Neural progenitor cell (in vitro differentiated cells): ENCODE data around the gene SLC24A4. TPM values are rescaled to one million over a fixed set of nuclear protein-coding genes. Genes with fewer than 3 reads are reported as not detected.
A peak's percentile ranks its signal among the peaks of the same experiment; 100 is the strongest.

Experiments
- DNase-seq: peaks from one replicate; pipeline ENCODE4 v3.0.0-alpha.2; 2016; ENCODE audit warnings: low spot score
- H2AFZ ChIP-seq: fragments of 200-600 bp; sonication (generic); replicated peaks from 2 replicates; pipeline ENCODE4 v1.6.1; 2016; ENCODE audit warnings: antibody characterized with exemption
- H3F3A ChIP-seq: fragments of 200-600 bp; sonication (generic); 2 replicates; pipeline ENCODE4 v1.6.1; 2016; ENCODE audit warnings: antibody characterized with exemption, low read depth
- H3K27ac ChIP-seq: fragments of 200-600 bp; sonication (generic); 2 replicates; pipeline ENCODE4 v1.5.1; 2016; ENCODE audit warnings: mild to moderate bottlenecking
- H3K27me3 ChIP-seq: fragments of 200-600 bp; sonication (generic); 2 replicates; pipeline ENCODE4 v1.6.1; 2016; ENCODE audit warnings: mild to moderate bottlenecking, moderate library complexity
- H3K36me3 ChIP-seq: fragments of 200-600 bp; sonication (generic); 2 replicates; pipeline ENCODE4 v1.5.1; 2016
- H3K4me1 ChIP-seq: fragments of 200-600 bp; sonication (generic); 2 replicates; pipeline ENCODE4 v1.6.1; 2016; ENCODE audit warnings: mixed run types
- H3K4me2 ChIP-seq: fragments of 200-600 bp; sonication (generic); 2 replicates; pipeline ENCODE4 v1.6.1; 2016
- H3K4me3 ChIP-seq: fragments of 200-600 bp; sonication (generic); 2 replicates; pipeline ENCODE4 v1.5.1; 2016
- H3K79me2 ChIP-seq: fragments of 200-600 bp; sonication (generic); 2 replicates; pipeline ENCODE4 v1.6.1; 2016; ENCODE audit warnings: low read depth
- H3K9ac ChIP-seq: fragments of 200-600 bp; sonication (generic); 2 replicates; pipeline ENCODE4 v1.6.1; 2016
- H3K9me3 ChIP-seq: fragments of 200-600 bp; sonication (generic); 2 replicates; pipeline ENCODE4 v1.5.1; 2016; ENCODE audit warnings: low read depth
- H4K20me1 ChIP-seq: fragments of 200-600 bp; sonication (generic); 2 replicates; pipeline ENCODE4 v1.6.1; 2016; ENCODE audit warnings: low read depth
- H3K27ac Mint-ChIP-seq: 3 replicates; pipeline ENCODE4 v1.8.0; 2021; ENCODE audit warnings: mixed read lengths
- H3K27me3 Mint-ChIP-seq: 2 replicates; pipeline ENCODE4 v1.8.0; 2022; ENCODE audit warnings: low read depth, mild to moderate bottlenecking, inconsistent platforms, moderate library complexity, mixed read lengths; ENCODE audit not compliant: insufficient read depth
- H3K36me3 Mint-ChIP-seq: 3 replicates; pipeline ENCODE4 v1.8.0; 2021; ENCODE audit warnings: mixed read lengths
- H3K4me1 Mint-ChIP-seq: 3 replicates; pipeline ENCODE4 v1.8.0; 2021; ENCODE audit warnings: mixed read lengths
- H3K4me3 Mint-ChIP-seq: 3 replicates; pipeline ENCODE4 v1.8.0; 2021; ENCODE audit warnings: mild to moderate bottlenecking, moderate library complexity, mixed read lengths
- H3K9me3 Mint-ChIP-seq: 3 replicates; pipeline ENCODE4 v1.8.0; 2020; ENCODE audit warnings: mixed read lengths
- EZH2 ChIP-seq: fragments of 200-600 bp; sonication (generic); IDR thresholded peaks from 2 replicates; pipeline ENCODE4 v1.6.1; 2017; ENCODE audit warnings: antibody characterized with exemption, mild to moderate bottlenecking, moderate library complexity
- EZH2phosphoT487 ChIP-seq: fragments of 200-600 bp; sonication (generic); IDR thresholded peaks from 2 replicates; pipeline ENCODE4 v1.6.1; 2017; ENCODE audit warnings: antibody characterized with exemption
- total RNA-seq: library from RNA; depleted of rRNA; stranded (reverse); fragments of >200 nt; gene quantifications from 2 replicates; pipeline ENCODE4 v1.2.3, GENCODE V29; 2015; ENCODE audit warnings: low replicate concordance
- TF ChIP-seq, protein P1 (sequence below): fragments of 200-600 bp; sonication (generic); IDR thresholded peaks from 2 replicates; pipeline ENCODE4 v1.5.1; 2017; ENCODE audit warnings: antibody characterized with exemption, mild to moderate bottlenecking

SLC24A4 gene
- total RNA-seq, 1 donor from 2014 or later: 0.73 TPM

DNA sequence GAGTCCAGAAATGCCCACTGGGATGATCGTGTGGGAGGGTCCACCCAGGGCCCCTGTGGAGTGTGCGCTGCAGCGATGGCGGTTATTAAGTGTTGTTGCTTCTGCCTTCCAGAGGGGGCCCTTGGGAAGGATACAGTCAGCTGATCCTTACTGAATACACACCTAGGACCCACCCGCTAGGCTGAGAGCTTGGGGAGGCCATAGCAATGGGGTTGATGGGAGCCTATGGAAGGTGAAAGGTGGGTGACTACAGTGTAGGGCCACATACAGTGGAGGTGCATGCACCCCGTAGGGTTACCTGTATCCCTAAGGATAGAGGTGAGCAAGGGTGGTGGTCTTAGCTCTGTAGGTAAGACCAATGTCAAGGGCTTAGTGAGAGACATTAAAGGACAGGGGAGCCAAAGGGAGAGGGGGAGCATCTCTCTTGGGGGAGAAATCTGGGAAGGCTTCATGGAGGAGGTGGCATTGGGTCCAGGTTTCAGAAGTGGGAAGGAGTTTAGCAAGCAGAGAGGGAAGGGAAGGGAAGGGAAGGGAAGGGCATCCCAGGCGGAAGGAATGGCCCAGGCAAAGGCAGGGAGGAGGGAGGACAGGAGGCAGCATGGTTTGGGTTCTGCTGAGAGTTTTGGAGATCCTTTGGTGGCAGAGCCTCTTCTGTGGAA, 117.5 kb downstream of the SLC24A4 start:
- Mint-ChIP-seq H3K9me3 (peaks cover under 1% of the 10 kb centered on the region), H3K27ac (peak overlapping the region; percentile 82)

DNA sequence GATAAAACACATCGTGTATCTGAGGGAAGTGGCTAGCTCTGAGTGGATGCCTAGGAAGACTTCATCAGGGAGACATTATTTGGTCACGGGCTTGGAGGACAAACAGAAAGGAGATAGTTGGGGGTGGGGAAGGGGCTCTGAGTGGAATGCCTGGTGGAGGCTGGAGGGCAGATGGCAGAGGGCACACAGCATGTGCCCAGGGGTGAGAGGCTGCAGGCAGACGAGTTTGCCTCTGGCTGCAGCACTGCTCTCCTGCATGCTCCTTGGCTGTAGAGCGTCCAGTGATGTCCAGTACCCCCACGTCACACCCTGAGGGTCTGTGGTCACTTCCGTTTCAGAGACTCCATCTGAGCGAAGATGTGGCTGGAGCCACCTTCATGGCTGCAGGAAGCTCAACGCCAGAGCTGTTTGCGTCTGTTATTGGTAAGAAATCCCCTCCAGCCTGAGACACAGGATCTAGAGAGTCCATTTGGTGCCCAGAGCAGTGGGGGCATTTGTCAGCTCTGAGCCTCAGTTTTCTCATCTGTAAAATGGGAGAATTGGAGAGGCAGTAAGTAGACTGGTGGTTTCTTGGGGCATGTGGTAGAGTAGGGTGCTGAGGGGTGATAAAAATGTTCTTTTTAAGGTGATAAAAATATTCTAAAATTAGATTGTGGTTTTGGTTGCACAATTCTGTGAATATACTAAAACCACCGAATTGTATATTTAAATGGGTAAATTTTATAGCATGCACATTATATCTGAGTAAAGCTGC, 119.0 kb downstream of the SLC24A4 start:
- H3K4me3 Mint-ChIP-seq: no peak overlapping the region
- H3K9me3 Mint-ChIP-seq: peaks cover 2% of the 10 kb centered on the region

More for the DNA sequence above, 117.5 kb downstream of the SLC24A4 start:
- H2AFZ ChIP-seq: no peak overlapping the region
- no peaks in the 10 kb centered on the region for H3K4me1 ChIP-seq
- no peak overlapping the region for H3K9ac ChIP-seq
- no peaks in the 10 kb centered on the region for H3K9me3 ChIP-seq
- Mint-ChIP-seq H3K4me1 (peaks cover 10% of the 10 kb centered on the region), H3K27me3 (peaks cover 6% of the 10 kb centered on the region), H3K36me3 (no peaks in the 10 kb centered on the region), H3K4me3 (no peak overlapping the region)
- no peak for DNase-seq
- H3K4me3 ChIP-seq: no peak overlapping the region
- H3K4me2 ChIP-seq: no peak overlapping the region
- no peaks in the 10 kb centered on the region for H3K27me3 ChIP-seq
- H3K79me2 ChIP-seq: no peaks in the 10 kb centered on the region
- no peaks in the 10 kb centered on the region for H3F3A ChIP-seq
- no peaks in the 10 kb centered on the region for H3K36me3 ChIP-seq
- H3K27ac ChIP-seq: no peak overlapping the region
- TF ChIP-seq EZH2phosphoT487 (no peak), EZH2 (no peak)
- TF ChIP-seq, protein P1, sequence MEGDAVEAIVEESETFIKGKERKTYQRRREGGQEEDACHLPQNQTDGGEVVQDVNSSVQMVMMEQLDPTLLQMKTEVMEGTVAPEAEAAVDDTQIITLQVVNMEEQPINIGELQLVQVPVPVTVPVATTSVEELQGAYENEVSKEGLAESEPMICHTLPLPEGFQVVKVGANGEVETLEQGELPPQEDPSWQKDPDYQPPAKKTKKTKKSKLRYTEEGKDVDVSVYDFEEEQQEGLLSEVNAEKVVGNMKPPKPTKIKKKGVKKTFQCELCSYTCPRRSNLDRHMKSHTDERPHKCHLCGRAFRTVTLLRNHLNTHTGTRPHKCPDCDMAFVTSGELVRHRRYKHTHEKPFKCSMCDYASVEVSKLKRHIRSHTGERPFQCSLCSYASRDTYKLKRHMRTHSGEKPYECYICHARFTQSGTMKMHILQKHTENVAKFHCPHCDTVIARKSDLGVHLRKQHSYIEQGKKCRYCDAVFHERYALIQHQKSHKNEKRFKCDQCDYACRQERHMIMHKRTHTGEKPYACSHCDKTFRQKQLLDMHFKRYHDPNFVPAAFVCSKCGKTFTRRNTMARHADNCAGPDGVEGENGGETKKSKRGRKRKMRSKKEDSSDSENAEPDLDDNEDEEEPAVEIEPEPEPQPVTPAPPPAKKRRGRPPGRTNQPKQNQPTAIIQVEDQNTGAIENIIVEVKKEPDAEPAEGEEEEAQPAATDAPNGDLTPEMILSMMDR: no peak
- no peaks in the 10 kb centered on the region for H4K20me1 ChIP-seq

DNA sequence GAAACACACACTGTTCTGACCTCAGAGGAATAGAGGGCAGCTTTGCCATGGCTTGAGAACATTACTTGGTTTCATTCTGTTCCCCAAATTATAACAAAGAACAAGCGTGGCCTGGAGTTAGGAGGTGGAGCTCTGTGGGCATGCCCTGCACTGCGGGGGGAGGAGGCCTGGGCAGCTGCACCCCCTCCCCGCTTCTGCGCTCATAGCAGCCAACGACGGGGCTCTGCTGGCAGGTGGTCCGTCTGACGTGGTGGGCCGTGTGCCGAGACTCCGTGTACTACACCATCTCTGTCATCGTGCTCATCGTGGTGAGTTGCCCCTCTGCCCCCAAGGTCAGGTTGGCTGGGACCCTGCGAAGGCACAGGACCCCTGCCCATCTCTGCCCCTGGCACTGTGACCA, 120.2 kb downstream of the SLC24A4 start:
- H3K79me2 ChIP-seq: no peaks in the 10 kb centered on the region
- no peak overlapping the region for H2AFZ ChIP-seq

More for the DNA sequence above, 119.0 kb downstream of the SLC24A4 start:
- no peak for DNase-seq
- no peaks in the 10 kb centered on the region for H3K36me3 Mint-ChIP-seq
- H3K27ac Mint-ChIP-seq: peak overlapping the region; percentile 6
- Histone ChIP-seq H3F3A (no peaks in the 10 kb centered on the region), H4K20me1 (no peaks in the 10 kb centered on the region), H3K4me2 (no peak overlapping the region), H3K27me3 (no peaks in the 10 kb centered on the region), H3K9me3 (no peaks in the 10 kb centered on the region), H2AFZ (no peak overlapping the region), H3K79me2 (no peaks in the 10 kb centered on the region), H3K36me3 (no peaks in the 10 kb centered on the region), H3K9ac (no peak overlapping the region), H3K4me3 (no peak overlapping the region), H3K27ac (no peak overlapping the region), H3K4me1 (no peaks in the 10 kb centered on the region)
- peaks cover 10% of the 10 kb centered on the region for H3K4me1 Mint-ChIP-seq
- H3K27me3 Mint-ChIP-seq: peaks cover 6% of the 10 kb centered on the region
- no peak for TF ChIP-seq EZH2

More for the DNA sequence above, 120.2 kb downstream of the SLC24A4 start:
- H3K27ac Mint-ChIP-seq: no peak overlapping the region
- TF ChIP-seq EZH2phosphoT487 (no peak), EZH2 (no peak)
- TF ChIP-seq, protein P1: no peak
- Histone ChIP-seq H3F3A (no peaks in the 10 kb centered on the region), H4K20me1 (no peaks in the 10 kb centered on the region), H3K4me3 (no peak overlapping the region), H3K27ac (no peak overlapping the region), H3K36me3 (no peaks in the 10 kb centered on the region), H3K4me2 (no peak overlapping the region), H3K27me3 (no peaks in the 10 kb centered on the region), H3K4me1 (no peaks in the 10 kb centered on the region), H3K9me3 (no peaks in the 10 kb centered on the region), H3K9ac (no peak overlapping the region)
- H3K36me3 Mint-ChIP-seq: no peaks in the 10 kb centered on the region
- H3K27me3 Mint-ChIP-seq: peaks cover 5% of the 10 kb centered on the region
- no peak for DNase-seq
- H3K9me3 Mint-ChIP-seq: peaks cover 2% of the 10 kb centered on the region
- no peak overlapping the region for H3K4me3 Mint-ChIP-seq
- peaks cover 13% of the 10 kb centered on the region for H3K4me1 Mint-ChIP-seq
